ENCODE results near the gene NUMB.

The NUMB gene

DNA sequence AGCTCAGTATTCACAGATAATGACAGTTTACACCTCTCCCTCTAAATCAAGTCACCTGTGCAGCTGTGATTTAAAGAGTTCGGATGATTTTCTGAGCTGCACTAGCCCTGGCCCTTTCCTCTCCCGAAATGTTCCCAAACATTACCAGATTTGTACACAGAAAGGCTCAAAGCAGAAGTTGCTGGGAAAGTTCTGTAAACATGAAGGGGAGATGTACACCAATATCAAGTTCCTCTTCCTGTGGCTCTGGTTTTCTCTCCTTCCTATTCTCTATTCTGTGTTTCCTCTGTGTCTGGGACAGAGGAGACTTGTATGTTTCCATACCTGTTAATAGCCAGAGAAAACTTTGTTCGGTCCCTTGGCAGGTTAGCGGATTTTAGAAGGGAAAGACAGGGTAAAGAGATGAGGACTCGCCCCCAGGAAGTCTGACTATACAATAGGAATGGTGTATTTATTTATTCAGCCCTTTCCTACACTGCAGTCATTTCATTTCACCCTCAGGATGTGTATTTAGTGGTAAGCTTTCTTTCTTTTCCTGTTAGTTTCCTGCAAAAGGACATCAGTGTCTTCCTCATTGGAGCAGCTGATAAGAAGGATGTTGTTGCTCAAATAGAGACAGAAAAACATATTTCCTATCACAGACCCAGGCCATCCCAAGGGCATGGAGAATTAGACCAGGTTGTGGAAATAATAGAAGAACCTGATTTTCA is 7.6 kb upstream of the NUMB start:
- no peaks in the 10 kb centered on the region for H3K79me2 ChIP-seq (ENCODE audit: insufficient read depth, low read length)
- H4K20me1 ChIP-seq (ENCODE audit: insufficient read depth, low read length), result no peaks in the 10 kb centered on the region
- no peak overlapping the region for H3K27ac ChIP-seq (ENCODE audit: low read length)
- no peaks in the 10 kb centered on the region for H3K9me3 ChIP-seq (ENCODE audit: insufficient read depth, low read length, severe bottlenecking)
- no peak overlapping the region for H3K4me2 ChIP-seq (ENCODE audit: insufficient read depth, low read length)
- peaks cover 2% of the 10 kb centered on the region for H3K27me3 ChIP-seq (ENCODE audit: insufficient read depth, low read length, poor library complexity)
- TF ChIP-seq, protein P1, sequence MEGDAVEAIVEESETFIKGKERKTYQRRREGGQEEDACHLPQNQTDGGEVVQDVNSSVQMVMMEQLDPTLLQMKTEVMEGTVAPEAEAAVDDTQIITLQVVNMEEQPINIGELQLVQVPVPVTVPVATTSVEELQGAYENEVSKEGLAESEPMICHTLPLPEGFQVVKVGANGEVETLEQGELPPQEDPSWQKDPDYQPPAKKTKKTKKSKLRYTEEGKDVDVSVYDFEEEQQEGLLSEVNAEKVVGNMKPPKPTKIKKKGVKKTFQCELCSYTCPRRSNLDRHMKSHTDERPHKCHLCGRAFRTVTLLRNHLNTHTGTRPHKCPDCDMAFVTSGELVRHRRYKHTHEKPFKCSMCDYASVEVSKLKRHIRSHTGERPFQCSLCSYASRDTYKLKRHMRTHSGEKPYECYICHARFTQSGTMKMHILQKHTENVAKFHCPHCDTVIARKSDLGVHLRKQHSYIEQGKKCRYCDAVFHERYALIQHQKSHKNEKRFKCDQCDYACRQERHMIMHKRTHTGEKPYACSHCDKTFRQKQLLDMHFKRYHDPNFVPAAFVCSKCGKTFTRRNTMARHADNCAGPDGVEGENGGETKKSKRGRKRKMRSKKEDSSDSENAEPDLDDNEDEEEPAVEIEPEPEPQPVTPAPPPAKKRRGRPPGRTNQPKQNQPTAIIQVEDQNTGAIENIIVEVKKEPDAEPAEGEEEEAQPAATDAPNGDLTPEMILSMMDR (IDR thresholded peaks at IDR 0.05; ENCODE audit: borderline replicate concordance, extremely low read depth, low read length, poor library complexity, severe bottlenecking), result no peak
- no peak for TF ChIP-seq EZH2 (IDR thresholded peaks at IDR 0.05; ENCODE audit: borderline replicate concordance, low read depth, low read length, severe bottlenecking)
- ATAC-seq (ENCODE audit: insufficient read depth, low read depth), result no peak
- no peak for DNase-seq
- 0 out of 2 replicates have a peak, but pooled peaks cover 3% of the 10 kb centered on the region for H3K4me1 ChIP-seq (ENCODE audit: insufficient read depth, low read length)
- no peaks in the 10 kb centered on the region for H3K36me3 ChIP-seq (ENCODE audit: insufficient read depth, low read length)
- no peak overlapping the region for H3K9ac ChIP-seq (ENCODE audit: low read depth, low read length)
- no peak overlapping the region for H3K4me3 ChIP-seq (ENCODE audit: low read depth in 1 of 2, low read length in 2 of 2)
- no peak overlapping the region for H2AFZ ChIP-seq (ENCODE audit: low read depth, low read length)

DNA sequence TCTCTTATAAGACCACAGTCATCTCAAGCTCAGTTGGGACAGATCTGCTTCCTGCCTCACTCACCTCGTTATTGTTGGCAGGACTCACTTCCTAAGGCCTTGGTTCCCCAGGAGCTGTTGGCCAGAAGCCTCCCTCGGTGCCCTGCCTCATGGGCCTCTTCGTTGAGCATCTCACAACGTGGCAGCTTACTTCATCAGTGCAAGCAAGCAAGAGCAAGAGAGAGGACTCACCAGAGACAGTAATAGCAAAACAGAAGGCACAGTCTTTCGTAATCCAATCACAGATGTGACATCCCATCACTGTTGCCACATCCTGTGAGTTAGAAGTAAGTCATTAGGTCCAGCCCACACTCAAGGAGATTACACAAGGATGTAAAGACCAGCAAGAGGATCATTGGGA is 5.1 kb upstream of the NUMB start:
- Histone ChIP-seq H3K4me1 (ENCODE audit: insufficient read depth, low read length) (peaks cover 11% of the 10 kb centered on the region), H3K36me3 (ENCODE audit: insufficient read depth, low read length) (no peaks in the 10 kb centered on the region), H3K4me2 (ENCODE audit: insufficient read depth, low read length) (no peak overlapping the region), H3K9me3 (ENCODE audit: insufficient read depth, low read length, severe bottlenecking) (no peaks in the 10 kb centered on the region), H3K79me2 (ENCODE audit: insufficient read depth, low read length) (no peaks in the 10 kb centered on the region), H3K9ac (ENCODE audit: low read depth, low read length) (no peak overlapping the region), H3K4me3 (ENCODE audit: low read depth in 1 of 2, low read length in 2 of 2) (no peak overlapping the region), H3K27ac (ENCODE audit: low read length) (no peak overlapping the region), H4K20me1 (ENCODE audit: insufficient read depth, low read length) (no peaks in the 10 kb centered on the region), H2AFZ (ENCODE audit: low read depth, low read length) (no peak overlapping the region), H3K27me3 (ENCODE audit: insufficient read depth, low read length, poor library complexity) (peaks cover 2% of the 10 kb centered on the region)
- ATAC-seq (ENCODE audit: insufficient read depth, low read depth) (0 out of 3 replicates have a peak, but pooled peaks have one; percentile 6), DNase-seq (peak; percentile 17)
- no peak for TF ChIP-seq EZH2 (IDR thresholded peaks at IDR 0.05; ENCODE audit: borderline replicate concordance, low read depth, low read length, severe bottlenecking)
- TF ChIP-seq, protein P1 (IDR thresholded peaks at IDR 0.05; ENCODE audit: borderline replicate concordance, extremely low read depth, low read length, poor library complexity, severe bottlenecking), result no peak

DNA sequence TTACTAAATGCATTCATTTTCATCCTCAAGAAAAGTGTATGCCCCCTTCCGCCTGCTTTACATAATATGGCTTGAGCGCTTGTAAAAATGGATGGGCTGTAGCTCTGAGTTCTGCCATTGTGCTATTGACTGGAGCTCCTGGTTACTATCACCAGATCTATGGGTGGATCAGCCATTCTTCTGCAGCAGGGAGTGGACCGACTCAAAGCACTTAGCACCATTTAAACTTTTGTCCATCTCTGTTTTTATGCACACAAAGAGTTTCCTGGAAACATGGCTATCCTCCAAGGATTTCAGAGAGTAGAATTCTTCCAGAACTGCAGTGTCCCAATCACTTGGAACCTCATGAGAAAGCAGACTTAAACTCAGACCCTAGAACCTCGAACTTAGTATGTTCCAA is 4.5 kb upstream of the NUMB start:
- DNase-seq (no peak), ATAC-seq (ENCODE audit: insufficient read depth, low read depth) (no peak)
- Histone ChIP-seq H2AFZ (ENCODE audit: low read depth, low read length) (no peak overlapping the region), H3K27ac (ENCODE audit: low read length) (no peak overlapping the region), H3K36me3 (ENCODE audit: insufficient read depth, low read length) (no peaks in the 10 kb centered on the region; the same call in 1 of the 2 replicates), H3K4me3 (ENCODE audit: low read depth in 1 of 2, low read length in 2 of 2) (no peak overlapping the region), H3K9ac (ENCODE audit: low read depth, low read length) (no peak overlapping the region), H3K27me3 (ENCODE audit: insufficient read depth, low read length, poor library complexity) (peaks cover 2% of the 10 kb centered on the region), H3K4me2 (ENCODE audit: insufficient read depth, low read length) (no peak overlapping the region), H3K4me1 (ENCODE audit: insufficient read depth, low read length) (peaks cover 11% of the 10 kb centered on the region), H3K9me3 (ENCODE audit: insufficient read depth, low read length, severe bottlenecking) (no peaks in the 10 kb centered on the region), H4K20me1 (ENCODE audit: insufficient read depth, low read length) (no peaks in the 10 kb centered on the region), H3K79me2 (ENCODE audit: insufficient read depth, low read length) (peaks cover 4% of the 10 kb centered on the region)
- no peak for TF ChIP-seq EZH2 (IDR thresholded peaks at IDR 0.05; ENCODE audit: borderline replicate concordance, low read depth, low read length, severe bottlenecking)
- TF ChIP-seq, protein P1 (IDR thresholded peaks at IDR 0.05; ENCODE audit: borderline replicate concordance, extremely low read depth, low read length, poor library complexity, severe bottlenecking), result no peak
